HCT116 (cell line): ENCODE measurements around the gene ATXN7L1. TPM values are rescaled to one million over a fixed set of nuclear protein-coding genes. Genes with fewer than 3 reads are reported as not detected.
A peak's percentile ranks its signal among the peaks of the same experiment; 100 is the strongest.

Experiments
- ATAC-seq: fragments of 200-7000 bp; cut with Tn5 transposase; 2 replicates; pipeline ENCODE4 v1.9.1; 2020; ENCODE audit warnings: mild to moderate bottlenecking, moderate library complexity
- BruUV-seq: library from RNA; stranded (reverse); fragments of 400-500 nt; replicated peaks from 2 replicates; lab custom pipeline; 2021; lab: Mats Ljungman, UMichigan
- CTCF ChIA-PET: fragments of 300-600 bp; sonication (Branson Sonifier 250); formaldehyde crosslinking; loops from one replicate; lab custom pipeline; 2021; ENCODE audit warnings: antibody characterized with exemption; lab: Charles Lee
- POLR2A ChIA-PET: fragments of 300-600, 350-600 bp; sonication (Branson Sonifier 250); formaldehyde crosslinking; loops from one replicate; lab custom pipeline; 2021; ENCODE audit warnings: antibody characterized with exemption; lab: Charles Lee
- RAD21 ChIA-PET, 2 experiments: fragments of 300-600 bp; sonication (Branson Sonifier 250); formaldehyde crosslinking; loops; one replicate each; lab custom pipeline; 2023; ENCODE audit warnings: low total read pairs in 2 of 2; ENCODE audit not compliant: uncharacterized antibody in 2 of 2, unreplicated experiment in 2 of 2, low non-redundant PET in 1 of 2; lab: Charles Lee
- DNase-seq: peaks from one replicate; pipeline ENCODE4 v3.0.0-alpha.2; 2010; ENCODE audit warnings: low read depth, low spot score
- H2AFZ ChIP-seq: fragments of 200-600 bp; shearing (Covaris generic), sonication (generic); 2 replicates; pipeline ENCODE4 v1.6.1; 2017; ENCODE audit warnings: low read depth, mixed run types, mixed read lengths, antibody characterized with exemption, low read length; ENCODE audit not compliant: poor library complexity, severe bottlenecking
- H3K27ac ChIP-seq: 2 replicates; pipeline ENCODE4 v1.5.1; 2012; ENCODE audit warnings: low read depth, low read length
- H3K27me3 ChIP-seq: fragments of 200-600 bp; sonication (generic); 2 replicates; pipeline ENCODE4 v1.6.1; 2016; ENCODE audit warnings: mixed run types, low read length, mixed read lengths; ENCODE audit not compliant: insufficient read depth
- H3K36me3 ChIP-seq, 2 experiments: fragments of 200-500 bp in 1 of 2; fragments of 200-600 bp in 1 of 2; sonication (Bioruptor generic) in 1 of 2; sonication (generic) in 1 of 2; 2 replicates each; pipeline versions ENCODE4 v1.5.1 to v1.6.1; 2014 to 2016; ENCODE audit warnings: low read length in 2 of 2, inconsistent platforms in 1 of 2, mixed read lengths in 1 of 2, mixed run types in 1 of 2; ENCODE audit not compliant: insufficient read depth in 2 of 2, control insufficient read depth in 1 of 2
- H3K4me1 ChIP-seq, 2 experiments: fragments of 200-600 bp in 1 of 2; sonication (generic) in 1 of 2; 2 replicates each; pipeline versions ENCODE4 v1.5.1 to v1.6.1; 2012 to 2017; ENCODE audit warnings: low read length in 2 of 2, inconsistent platforms in 1 of 2, mild to moderate bottlenecking in 1 of 2, mixed read lengths in 1 of 2, mixed run types in 1 of 2, moderate library complexity in 1 of 2; ENCODE audit not compliant: insufficient read depth in 2 of 2, control insufficient read depth in 1 of 2
- H3K4me2 ChIP-seq: fragments of 200-600 bp; sonication (generic); 2 replicates; pipeline ENCODE4 v1.6.1; 2017; ENCODE audit warnings: mixed run types, low read length, mixed read lengths
- H3K4me3 ChIP-seq, 2 experiments: fragments of 200-600 bp in 1 of 2; sonication (generic) in 1 of 2; replicated peaks in 1 of 2; 2 replicates each; pipeline ENCODE4 v1.5.1; 2011 to 2016; ENCODE audit warnings: low read length in 2 of 2, control low read depth in 1 of 2, low read depth in 1 of 2, mild to moderate bottlenecking in 1 of 2, mixed read lengths in 1 of 2, mixed run types in 1 of 2
- H3K79me2 ChIP-seq: fragments of 200-600 bp; sonication (generic); 2 replicates; pipeline ENCODE4 v1.6.1; 2017; ENCODE audit warnings: mild to moderate bottlenecking, mixed run types, low read length, moderate library complexity, mixed read lengths; ENCODE audit not compliant: insufficient read depth
- H3K9ac ChIP-seq: fragments of 200-600 bp; sonication (generic); 2 replicates; pipeline ENCODE4 v1.6.1; 2016; ENCODE audit warnings: low read length, mixed read lengths
- H3K9me2 ChIP-seq: fragments of 200-600 bp; sonication (generic), shearing (Covaris generic); 2 replicates; pipeline ENCODE4 v1.6.1; 2017; ENCODE audit warnings: mixed run types, mild to moderate bottlenecking, moderate library complexity; ENCODE audit not compliant: insufficient read depth
- H3K9me3 ChIP-seq, 2 experiments: fragments of 200-500 bp in 1 of 2; fragments of 200-600 bp in 1 of 2; sonication (Bioruptor generic) in 1 of 2; sonication (generic) in 1 of 2; 2 replicates each; pipeline ENCODE4 v1.6.1; 2014 to 2017; ENCODE audit warnings: low read length in 2 of 2, mixed read lengths in 2 of 2, inconsistent platforms in 1 of 2, low read depth in 1 of 2, mild to moderate bottlenecking in 1 of 2, mixed run types in 1 of 2, moderate library complexity in 1 of 2; ENCODE audit not compliant: control insufficient read depth in 1 of 2, insufficient read depth in 1 of 2
- H4K20me1 ChIP-seq: fragments of 200-600 bp; sonication (generic), shearing (Covaris generic); 2 replicates; pipeline ENCODE4 v1.6.1; 2017; ENCODE audit warnings: mixed run types, mild to moderate bottlenecking, moderate library complexity; ENCODE audit not compliant: insufficient read depth
- CBX3 ChIP-seq: IDR thresholded peaks from 2 replicates; pipeline ENCODE4 v1.6.1; 2012; ENCODE audit warnings: low read depth
- FOSL1 ChIP-seq: IDR thresholded peaks from 2 replicates; pipeline ENCODE4 v1.6.1; 2012; ENCODE audit warnings: low read depth
- JUND ChIP-seq: IDR thresholded peaks from 2 replicates; pipeline ENCODE4 v1.6.1; 2012
- RAD21 ChIP-seq: IDR thresholded peaks from 2 replicates; pipeline ENCODE4 v1.6.1; 2012; ENCODE audit warnings: low read depth, mild to moderate bottlenecking
- SP1 ChIP-seq: IDR thresholded peaks from 2 replicates; pipeline ENCODE4 v1.6.1; 2012; ENCODE audit warnings: low read depth
- TCF7L2 ChIP-seq: IDR thresholded peaks from 2 replicates; pipeline ENCODE4 v1.7.0; 2011; ENCODE audit warnings: borderline replicate concordance, inconsistent platforms; ENCODE audit not compliant: insufficient read depth, insufficient read length; ENCODE audit errors: extremely low read depth
- YY1 ChIP-seq: IDR thresholded peaks from 2 replicates; pipeline ENCODE4 v1.6.1; 2011; ENCODE audit warnings: low read length, low read depth, moderate library complexity, mild to moderate bottlenecking; ENCODE audit not compliant: insufficient replicate concordance; ENCODE audit errors: extremely low read depth
- ZFX ChIP-seq: fragments of 450-650 bp; IDR thresholded peaks from 2 replicates; pipeline ENCODE4 v1.6.1; 2017
- intact Hi-C: fragments of 100-400 bp; cut with micrococcal nuclease; formaldehyde crosslinking; loops from 2 replicates; pipeline ENCODE4 v1.10.0; 2022
- total RNA-seq: library from RNA; stranded (reverse); gene quantifications from one replicate; pipeline ENCODE4 v1.2.1, GENCODE V29; 2021; ENCODE audit not compliant: unreplicated experiment
- TF ChIP-seq, protein P1 (sequence below), 3 experiments: fragments of 200-600 bp in 1 of 3; sonication (generic) in 1 of 3; IDR thresholded peaks in 2 of 3; conservative IDR thresholded peaks in 1 of 3; 2 replicates each; pipeline ENCODE4 v1.5.1; 2012 to 2017; ENCODE audit warnings: low read depth in 2 of 3, low read length in 2 of 3, antibody characterized with exemption in 1 of 3, borderline replicate concordance in 1 of 3, control low read depth in 1 of 3, mild to moderate bottlenecking in 1 of 3, mixed read lengths in 1 of 3, mixed run types in 1 of 3, moderate library complexity in 1 of 3; ENCODE audit not compliant: insufficient read depth in 1 of 3
- TF ChIP-seq, protein P2 (sequence below): IDR thresholded peaks from 2 replicates; pipeline ENCODE4 v1.6.1; 2012

ATXN7L1 gene
- total RNA-seq, 1 experiment from 2014 or later = 11.5 TPM

DNA sequence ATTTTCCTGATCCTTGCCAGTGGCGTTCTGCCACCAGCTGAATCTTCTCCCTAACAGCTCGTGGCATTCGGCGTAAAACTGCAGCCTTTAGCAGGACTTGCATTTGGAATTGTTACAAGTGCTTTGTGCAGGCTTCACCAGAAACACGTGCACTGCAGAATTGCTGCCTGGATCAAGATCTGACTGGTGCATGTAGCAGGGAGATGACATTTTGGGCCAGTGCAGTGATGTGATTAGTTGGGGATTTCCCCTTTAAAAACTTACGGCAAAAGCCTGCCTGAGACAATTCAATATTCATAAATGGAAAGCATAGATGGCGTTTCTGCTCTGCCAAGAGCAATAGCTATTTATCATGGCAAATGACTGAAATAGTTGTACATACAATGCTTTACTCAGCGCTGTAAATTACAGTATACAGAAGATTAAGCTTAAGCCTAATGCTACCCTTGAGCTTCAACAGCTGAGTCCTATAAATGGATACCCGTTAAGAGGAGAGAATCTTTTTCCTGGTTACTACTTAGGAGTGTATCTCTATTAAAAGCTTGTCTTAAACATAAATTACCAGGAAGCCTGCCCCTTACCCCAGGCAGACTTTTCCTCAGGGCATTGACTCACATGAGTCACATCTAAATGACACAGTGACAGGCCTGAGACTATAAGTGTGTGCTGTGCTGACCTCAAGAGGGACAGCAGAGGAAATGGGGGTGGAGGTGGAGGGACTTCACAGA, 106.3 kb downstream of the ATXN7L1 start:
- ChIA-PET RAD21 (interaction anchor here (0.8 to 1.1 kb wide), 2 partner anchors 36 to 384 kb away, joined by 3 read pairs; no protein-coding TSS in a partner anchor), POLR2A (no interaction called here), CTCF (interaction anchor here (0.7 to 2.2 kb wide), 4 partner anchors 9 to 907 kb away, joined by 3 to 9 read pairs (median 3); no protein-coding TSS in a partner anchor)
- Histone ChIP-seq H3K4me1 (peaks cover 20 to 72% of the 10 kb centered on the region in 2 experiments), H4K20me1 (no peaks in the 10 kb centered on the region), H3K27me3 (no peaks in the 10 kb centered on the region), H3K4me3 (0 out of 4 replicates have a peak overlapping the region, but pooled peaks of 1 of the 2 experiments have one; percentile 7), H3K4me2 (peak overlapping the region; percentile 56), H3K79me2 (no peaks in the 10 kb centered on the region), H3K9me3 (no peaks in the 10 kb centered on the region), H3K27ac (no peak overlapping the region), H3K9me2 (no peaks in the 10 kb centered on the region), H3K9ac (0 out of 2 replicates have a peak overlapping the region, but pooled peaks have one; percentile 15), H2AFZ (no peak overlapping the region), H3K36me3 (no peaks in the 10 kb centered on the region)
- intact Hi-C loops = no loop called here
- ATAC-seq = peak; percentile 95
- peak; percentile 61 for DNase-seq
- TF ChIP-seq, protein P1, sequence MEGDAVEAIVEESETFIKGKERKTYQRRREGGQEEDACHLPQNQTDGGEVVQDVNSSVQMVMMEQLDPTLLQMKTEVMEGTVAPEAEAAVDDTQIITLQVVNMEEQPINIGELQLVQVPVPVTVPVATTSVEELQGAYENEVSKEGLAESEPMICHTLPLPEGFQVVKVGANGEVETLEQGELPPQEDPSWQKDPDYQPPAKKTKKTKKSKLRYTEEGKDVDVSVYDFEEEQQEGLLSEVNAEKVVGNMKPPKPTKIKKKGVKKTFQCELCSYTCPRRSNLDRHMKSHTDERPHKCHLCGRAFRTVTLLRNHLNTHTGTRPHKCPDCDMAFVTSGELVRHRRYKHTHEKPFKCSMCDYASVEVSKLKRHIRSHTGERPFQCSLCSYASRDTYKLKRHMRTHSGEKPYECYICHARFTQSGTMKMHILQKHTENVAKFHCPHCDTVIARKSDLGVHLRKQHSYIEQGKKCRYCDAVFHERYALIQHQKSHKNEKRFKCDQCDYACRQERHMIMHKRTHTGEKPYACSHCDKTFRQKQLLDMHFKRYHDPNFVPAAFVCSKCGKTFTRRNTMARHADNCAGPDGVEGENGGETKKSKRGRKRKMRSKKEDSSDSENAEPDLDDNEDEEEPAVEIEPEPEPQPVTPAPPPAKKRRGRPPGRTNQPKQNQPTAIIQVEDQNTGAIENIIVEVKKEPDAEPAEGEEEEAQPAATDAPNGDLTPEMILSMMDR (IDR thresholded peaks at IDR 0.05 in 2 of 3, conservative IDR thresholded peaks at IDR 0.05 in 1 of 3; ENCODE audit: borderline replicate concordance in 1 of 3, insufficient read depth in 1 of 3, low read depth in 2 of 3, low read length in 2 of 3) = no peak
- peak; percentile 43; the same call in 1 of the 2 replicates for TF ChIP-seq SP1
- no peak for TF ChIP-seq TCF7L2
- TF ChIP-seq YY1 = peak; percentile 12
- TF ChIP-seq FOSL1 = peak; percentile 73
- TF ChIP-seq, protein P2, sequence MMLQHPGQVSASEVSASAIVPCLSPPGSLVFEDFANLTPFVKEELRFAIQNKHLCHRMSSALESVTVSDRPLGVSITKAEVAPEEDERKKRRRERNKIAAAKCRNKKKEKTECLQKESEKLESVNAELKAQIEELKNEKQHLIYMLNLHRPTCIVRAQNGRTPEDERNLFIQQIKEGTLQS = no peak
- no peak for TF ChIP-seq CBX3
- TF ChIP-seq ZFX = no peak
- no peak; the same call in 1 of the 2 replicates for TF ChIP-seq RAD21
- TF ChIP-seq JUND = peak; percentile 70
- no TSS peak for BruUV-seq
